GM21825 (cell line): ENCODE data around the gene TRIM44.
"Not testable (repeated sequence)": the region's sequence is repeated elsewhere in the genome, so short reads cannot be mapped to it uniquely, and the experiment has no call there.

Source experiments
- ATAC-seq: cut with Tn5 transposase; IDR thresholded peaks from one replicate; pipeline ENCODE4 v1.9.1; 2021; ENCODE audit warnings: mild to moderate bottlenecking, moderate library complexity; ENCODE audit not compliant: unreplicated experiment

Gene TRIM44

GRCh38 chr11:35810045-35810645, 147.6 kb downstream of the TRIM44 start:
- ATAC-seq, result no peak

DNA sequence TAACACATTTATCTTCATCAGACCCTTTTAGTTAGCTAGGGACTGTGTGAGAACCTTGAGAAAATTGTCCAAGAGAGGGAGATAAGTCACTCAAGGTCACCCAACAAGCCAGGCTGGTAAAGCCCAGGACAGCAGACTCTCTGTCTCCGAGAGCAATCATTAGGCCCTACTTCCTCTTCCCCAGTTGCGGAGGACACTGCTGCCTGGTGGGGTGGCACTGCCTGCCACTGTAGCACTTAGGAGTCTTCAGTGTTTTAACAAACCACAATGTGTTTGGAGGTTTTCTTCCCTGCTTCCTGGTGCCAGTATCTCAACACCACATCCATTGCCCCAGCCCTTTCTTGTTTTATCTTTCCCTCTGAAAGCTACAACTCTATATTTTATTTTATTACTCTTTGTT, 149.2 kb downstream of the TRIM44 start:
- no peak for ATAC-seq

GRCh38 chr11:35812828-35813227, 150.3 kb downstream of the TRIM44 start:
- ATAC-seq, result no peak

DNA sequence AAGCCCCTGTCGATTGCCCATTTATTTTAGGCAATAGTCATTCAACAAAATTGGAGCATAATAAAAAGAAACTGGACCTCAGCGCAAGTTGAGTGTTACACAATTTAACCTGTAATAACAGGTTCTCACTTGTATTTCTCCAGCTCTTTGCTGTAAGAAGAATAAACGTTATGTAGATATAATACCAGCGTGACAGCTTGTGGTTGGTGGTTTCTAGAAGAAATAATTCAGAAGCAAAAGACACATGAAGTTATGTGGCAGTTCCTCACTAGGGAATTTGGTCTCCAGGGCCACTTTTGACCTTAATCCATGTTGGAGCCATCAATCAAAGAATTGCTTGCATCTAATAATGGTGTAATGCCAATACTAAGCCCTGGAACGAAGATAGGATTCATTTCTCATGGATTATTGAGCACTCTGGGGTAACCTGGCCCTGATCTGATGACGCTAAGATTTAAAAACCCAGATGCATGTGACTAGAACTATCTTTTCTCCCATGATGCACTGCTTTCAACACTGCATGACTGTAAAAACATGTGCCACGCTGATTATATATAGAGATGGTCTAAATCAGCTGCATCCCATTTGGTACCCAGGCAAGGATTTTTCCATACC, 151.6 kb downstream of the TRIM44 start:
- no peak for ATAC-seq

- ATAC-seq, result no peak
Measured at GRCh38 chr11:35814720-35815305, 152.2 kb downstream of the TRIM44 start.

DNA sequence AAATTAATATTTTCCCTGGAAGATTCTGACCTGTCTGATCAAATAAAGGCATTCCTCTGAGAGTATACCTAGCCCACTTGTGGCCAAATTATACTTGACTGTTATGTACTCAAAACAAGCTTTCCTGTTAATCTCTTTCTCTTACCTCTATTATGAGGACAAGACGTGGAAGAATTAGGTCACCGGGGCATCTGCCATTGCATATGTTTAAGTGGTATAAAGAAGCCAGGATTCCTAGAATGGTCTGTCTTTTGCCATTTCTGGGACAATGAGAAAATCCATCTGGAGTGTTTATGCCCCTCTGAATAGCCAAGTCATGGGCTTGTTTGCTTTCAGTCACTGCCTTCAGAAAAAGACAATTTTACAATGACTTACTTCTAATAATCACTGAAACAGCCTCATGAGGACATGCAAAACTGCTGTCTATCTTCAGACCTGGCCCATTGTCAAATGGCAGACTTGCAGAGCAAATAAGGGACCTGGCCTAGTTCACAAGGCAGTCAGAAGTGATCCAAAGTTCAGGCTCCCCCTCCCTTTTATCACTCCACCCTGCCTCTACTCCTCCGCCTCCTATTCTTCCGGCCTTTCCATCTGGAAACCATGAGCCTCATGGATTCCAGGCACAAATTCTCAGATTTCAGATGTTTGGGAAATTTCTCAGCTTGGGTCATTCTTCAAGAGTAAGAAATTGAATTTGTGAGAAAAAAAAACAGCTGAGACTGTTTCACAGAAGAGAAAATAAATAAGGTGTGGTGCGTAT, 153.2 kb downstream of the TRIM44 start:
- no peak for ATAC-seq

DNA sequence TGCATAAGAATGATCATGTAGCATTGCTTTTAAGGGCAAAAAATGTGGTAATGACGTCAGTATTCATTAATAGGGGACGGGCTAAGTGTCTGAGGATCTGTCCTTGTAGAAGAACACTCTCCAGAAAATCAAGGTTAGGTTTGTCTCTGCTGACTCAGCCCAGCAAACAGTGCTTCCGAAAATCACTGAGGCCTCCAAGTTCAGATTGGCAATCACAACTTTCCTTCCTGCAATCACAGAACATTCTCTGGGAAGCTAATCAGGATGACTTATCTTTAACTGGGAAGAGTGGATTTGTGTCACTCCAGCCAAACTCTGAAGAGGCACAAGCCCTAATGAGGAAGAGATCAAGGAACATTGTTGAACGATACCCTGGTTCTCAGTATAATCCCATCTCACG, 158.0 kb downstream of the TRIM44 start:
- ATAC-seq, result no peak

GRCh38 chr11:35822815-35823495, 160.4 kb downstream of the TRIM44 start:
- ATAC-seq, result no peak

DNA sequence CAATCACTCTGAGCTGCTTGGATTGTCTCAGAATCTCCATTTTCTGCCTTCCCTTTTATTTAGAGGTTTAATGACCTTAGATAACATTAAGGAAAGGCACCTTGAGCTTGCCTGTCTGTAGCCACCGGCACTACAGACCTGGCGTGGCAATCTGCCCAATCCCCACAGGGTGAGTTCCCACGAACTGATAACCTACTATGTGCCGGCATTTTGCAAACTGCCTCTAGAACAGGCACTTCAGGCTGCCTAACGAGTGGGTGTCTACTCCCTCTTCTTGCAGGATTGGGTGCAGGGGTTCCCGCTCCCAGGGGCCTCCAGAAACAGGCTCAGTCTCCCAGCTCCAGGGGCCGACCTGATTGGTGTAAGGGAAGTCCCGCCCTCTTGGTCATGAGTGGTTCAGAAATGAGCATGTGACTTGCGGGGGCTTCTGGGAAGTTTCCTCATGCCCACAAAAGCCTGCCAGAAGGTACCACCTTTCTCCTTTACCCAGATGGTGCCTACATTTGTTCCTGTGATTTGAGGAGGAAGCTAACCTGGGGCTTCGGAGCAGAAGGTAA, 161.2 kb downstream of the TRIM44 start:
- ATAC-seq, result no peak

DNA sequence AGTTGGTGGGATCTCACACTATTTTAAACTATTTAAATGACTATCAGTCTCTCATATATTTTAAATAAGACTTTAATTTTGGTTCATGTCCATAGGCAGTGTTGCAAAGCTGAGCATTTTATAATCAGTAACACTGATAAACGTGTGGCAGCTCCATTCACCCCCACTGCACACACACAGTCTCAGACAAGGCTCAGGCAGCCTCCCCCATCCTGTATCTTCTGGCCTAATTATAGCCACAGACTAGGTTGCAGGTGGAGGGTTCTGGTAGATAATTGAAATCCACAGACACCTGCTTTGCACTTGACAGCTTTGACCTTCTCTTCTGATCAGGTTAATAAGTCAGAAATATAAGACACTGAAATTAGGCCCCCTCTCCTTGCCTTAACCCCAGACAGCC, 162.8 kb downstream of the TRIM44 start:
- no peak for ATAC-seq

DNA sequence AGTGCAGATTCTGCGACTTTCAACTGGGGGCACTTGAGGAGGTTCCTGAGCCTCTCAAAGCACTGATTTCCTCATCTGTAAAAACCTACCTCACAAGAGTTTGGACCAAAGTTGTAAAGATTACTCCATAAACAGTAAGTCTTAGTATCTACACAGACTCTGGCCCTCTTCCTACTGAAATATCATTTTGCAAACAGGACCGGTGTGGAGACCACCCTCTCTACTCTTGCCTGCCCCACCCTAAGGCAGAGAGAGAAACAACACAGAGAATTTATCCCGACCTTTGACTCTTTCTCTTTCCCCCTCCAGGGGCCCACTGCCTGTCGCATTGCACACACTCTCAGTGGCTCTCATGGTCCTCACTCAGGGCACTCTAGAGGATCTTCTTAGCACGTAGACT, 163.4 kb downstream of the TRIM44 start:
- no peak for ATAC-seq

- ATAC-seq, result no peak
Measured at GRCh38 chr11:35826949-35827348, 164.4 kb downstream of the TRIM44 start.

- no peak for ATAC-seq
Measured at GRCh38 chr11:35836205-35836604, 173.6 kb downstream of the TRIM44 start.

DNA sequence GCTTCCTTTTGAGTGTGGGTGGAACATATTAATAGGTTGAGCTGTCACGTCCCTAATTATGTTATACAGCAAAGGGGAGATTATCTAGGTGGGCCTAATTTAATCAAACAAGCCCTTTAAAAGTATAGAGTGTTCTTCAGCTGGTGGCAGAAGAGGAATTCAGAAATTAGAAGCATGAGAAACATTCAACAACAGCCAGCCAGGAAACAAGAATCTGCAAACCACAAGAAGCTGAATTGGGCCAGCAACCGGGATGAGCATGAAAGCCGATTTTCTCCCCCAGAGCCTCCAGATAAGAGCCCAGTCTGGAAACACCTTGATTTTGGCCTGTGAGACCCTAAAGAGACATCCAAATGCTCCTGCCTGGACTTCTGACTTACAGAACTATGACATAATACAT, 175.5 kb downstream of the TRIM44 start:
- no peak for ATAC-seq

- not testable (repeated sequence) for ATAC-seq
Measured at GRCh38 chr11:35838697-35839367, 176.3 kb downstream of the TRIM44 start.

DNA sequence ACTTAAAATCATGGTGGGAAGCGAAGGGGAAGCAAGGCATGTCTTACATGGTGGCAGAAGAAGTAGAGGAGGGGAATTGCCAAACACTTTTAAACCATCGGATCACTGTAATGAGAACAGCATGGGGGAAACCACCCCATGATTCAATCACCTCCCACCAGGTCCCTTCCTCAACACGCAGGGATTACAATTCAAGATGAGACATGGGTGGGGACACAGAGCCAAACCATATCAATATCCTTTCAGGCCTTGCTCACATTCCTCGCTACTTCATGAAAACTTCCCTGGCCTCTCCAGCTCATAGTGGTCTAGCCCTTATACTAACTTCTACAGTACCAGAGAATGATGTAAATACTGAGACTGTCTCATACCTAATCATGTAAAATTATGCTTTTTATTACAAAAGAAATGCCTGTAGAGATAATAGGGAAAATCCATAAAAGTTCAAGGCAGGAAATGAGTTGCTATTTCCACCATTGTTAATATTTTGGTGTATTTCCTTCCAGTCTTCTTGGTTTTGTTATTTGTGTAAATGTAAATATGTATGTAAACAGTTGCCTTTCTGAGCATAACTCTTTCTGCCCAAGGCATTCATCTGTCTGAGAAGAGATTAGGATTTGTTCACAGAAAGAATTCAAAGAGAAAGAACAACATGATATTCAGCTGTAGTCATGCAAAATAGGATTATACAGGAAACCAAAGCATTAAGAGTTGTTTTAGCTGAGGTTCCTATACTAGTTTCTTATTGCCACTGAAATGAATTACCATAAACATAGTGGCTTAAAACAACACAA, 177.0 kb downstream of the TRIM44 start:
- ATAC-seq, result no peak

DNA sequence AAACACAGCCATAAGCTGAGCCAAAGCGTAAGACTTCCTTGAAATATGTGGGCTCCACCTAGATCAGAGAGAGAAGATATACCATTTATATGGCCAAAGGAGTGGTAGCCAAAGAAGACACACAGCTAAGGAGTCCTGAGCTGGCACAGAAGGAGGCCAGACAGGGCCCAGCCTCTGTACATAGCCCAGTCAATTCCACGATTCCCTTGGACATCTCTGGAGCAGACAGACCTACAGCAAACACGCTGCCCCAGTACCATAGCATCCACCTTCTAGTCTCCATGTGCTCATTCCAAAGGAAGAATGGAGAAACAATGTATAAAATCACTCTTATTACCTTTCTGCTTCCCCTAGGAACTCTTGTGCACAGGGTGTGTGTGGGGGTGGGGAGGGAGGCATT, 179.2 kb downstream of the TRIM44 start:
- ATAC-seq, result no peak

- ATAC-seq, result no peak
Measured at GRCh38 chr11:35842958-35843357, 180.4 kb downstream of the TRIM44 start.

DNA sequence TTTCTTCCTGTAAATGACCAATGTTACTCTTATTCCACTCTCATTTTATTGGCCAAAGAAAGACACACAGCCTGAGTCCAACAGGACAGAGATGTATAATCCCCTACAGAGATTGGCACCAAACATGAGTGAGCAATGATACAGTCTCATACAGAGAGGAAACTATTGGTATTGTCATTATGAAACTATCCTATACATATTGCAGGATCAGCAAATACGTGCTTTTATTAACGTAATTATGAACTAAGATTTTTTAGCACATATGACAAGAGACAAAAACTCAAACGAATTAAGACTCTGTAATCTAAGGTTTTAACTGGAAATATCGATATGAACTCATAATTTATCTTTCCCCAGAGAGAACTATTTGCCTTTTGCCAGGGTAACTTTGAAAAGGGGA, 182.0 kb downstream of the TRIM44 start:
- ATAC-seq, result no peak

DNA sequence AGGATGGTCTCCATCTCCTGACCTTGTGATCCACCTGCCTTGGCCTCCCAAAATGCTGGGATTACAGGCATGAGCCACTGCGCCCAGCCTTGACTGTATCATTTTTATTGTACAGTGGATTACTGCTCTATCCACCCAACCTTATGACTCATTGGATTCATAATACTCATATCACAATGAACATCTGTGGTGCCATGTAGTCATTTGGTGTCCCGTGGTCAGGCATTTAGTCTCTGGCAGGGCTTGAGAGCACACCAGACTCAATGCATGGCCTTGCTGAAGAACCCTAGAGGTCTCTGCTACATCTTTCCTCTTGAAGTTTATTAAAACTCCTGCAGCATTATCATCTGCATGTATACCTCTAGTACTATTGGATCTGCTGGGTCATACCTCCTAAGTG, 183.3 kb downstream of the TRIM44 start:
- no peak for ATAC-seq
